Lung (tissue), 16 donors: ENCODE measurements around the gene ZNF525. TPM values are rescaled to one million over a fixed set of nuclear protein-coding genes. Genes with fewer than 3 reads are reported as not detected.

Experiments used
- ATAC-seq: fragments of 200-7000 bp; cut with Tn5 transposase; one replicate; pipeline ENCODE4 v1.9.1; 2020; ENCODE audit warnings: moderate number of reproducible peaks; ENCODE audit not compliant: insufficient read depth, low FRiP score
- DNase-seq, 3 donors: peaks; one replicate each; pipeline ENCODE4 v3.0.0-alpha.2; 2013 to 2017
- H3K27ac ChIP-seq, 2 donors: one replicate each; pipeline ENCODE4 v1.5.1; 2013; ENCODE audit warnings: mild to moderate bottlenecking in 2 of 2, moderate library complexity in 2 of 2, control low read depth in 1 of 2, inconsistent platforms in 1 of 2, low read depth in 1 of 2, low read length in 1 of 2
- H3K27me3 ChIP-seq, 3 donors: one replicate each; pipeline ENCODE4 v1.5.1; 2013; ENCODE audit warnings: low read length in 2 of 3; ENCODE audit not compliant: control insufficient read depth in 3 of 3, insufficient read depth in 3 of 3
- H3K36me3 ChIP-seq, 4 donors: one replicate each; pipeline ENCODE4 v1.5.1; 2013; ENCODE audit warnings: low read length in 4 of 4, mild to moderate bottlenecking in 1 of 4, moderate library complexity in 1 of 4; ENCODE audit not compliant: control insufficient read depth in 4 of 4, insufficient read depth in 4 of 4
- H3K4me1 ChIP-seq, 5 donors: one replicate each; pipeline ENCODE4 v1.5.1; 2013; ENCODE audit warnings: low read length in 5 of 5, mild to moderate bottlenecking in 2 of 5, moderate library complexity in 1 of 5; ENCODE audit not compliant: control insufficient read depth in 5 of 5, insufficient read depth in 5 of 5
- H3K4me3 ChIP-seq: one replicate; pipeline ENCODE4 v1.5.1; 2013; ENCODE audit warnings: mild to moderate bottlenecking, control low read depth, moderate library complexity
- H3K9ac ChIP-seq, 2 donors: one replicate each; pipeline ENCODE4 v1.5.1; 2013; ENCODE audit warnings: low read length in 2 of 2, control low read depth in 1 of 2; ENCODE audit not compliant: insufficient read depth in 1 of 2
- H3K9me3 ChIP-seq, 4 donors: one replicate each; pipeline ENCODE4 v1.5.1; 2013; ENCODE audit warnings: low read length in 3 of 4, mild to moderate bottlenecking in 1 of 4, moderate library complexity in 1 of 4; ENCODE audit not compliant: control insufficient read depth in 4 of 4, insufficient read depth in 3 of 4
- CTCF ChIP-seq: IDR thresholded peaks from 2 replicates; pipeline ENCODE4 v1.5.1; 2012; ENCODE audit warnings: mild to moderate bottlenecking; ENCODE audit errors: control extremely low read depth, extremely low read depth
- WGBS, 2 donors: extraction: QIAGEN DNeasy Blood & Tissue Kit; methylation state at CpG; one replicate each; pipeline ENCODE4 v1.1.7; 2013; 5-methylcytosine and 5-hydroxymethylcytosine counted together
- long read RNA-seq, 5 donors: transcript quantifications; one replicate each; lab custom pipeline, GENCODE V29; 2026
- polyA plus RNA-seq, 2 donors: library from polyadenylated mRNA; stranded (reverse); fragments of 200-250 nt; gene quantifications; one replicate each; pipeline ENCODE4 v1.2.1, GENCODE V29; 2013
- total RNA-seq, 2 donors: library from RNA; depleted of rRNA in 1 of 2; stranded (reverse); fragments of >200 nt in 1 of 2; gene quantifications; one replicate each; pipeline ENCODE4 v1.2.1, GENCODE V29; 2014 to 2021
- donor health status: control.
- donor health status: control.
- donor health status: Bipolar disorder and iron deficiency.
- donor health status: healthy.
- donor health status: DM: yes; HTN: yes; CAD: no.

Gene ZNF525
- 10 to 100 TPM in 1 of 2 donors, 1 to 10 TPM in 1; 7.1 to 19.7 TPM for total RNA-seq
- 1 to 10 TPM; 3.2 to 4.1 TPM for polyA plus RNA-seq
- long read RNA-seq, donor 1, partial matches to known transcripts = 0 of 1 reads
- long read RNA-seq, donor 1, other reads (novel, unspliced or antisense) = 0 of 1 reads
- long read RNA-seq, donor 2, partial matches to known transcripts = 5 of 7 reads
- long read RNA-seq, donor 2, other reads (novel, unspliced or antisense) = 0 of 7 reads
- long read RNA-seq, donor 3 = 0 reads
- long read RNA-seq, donor 4 = 0 reads
- long read RNA-seq, donor 5 = 0 reads

- no peak for TF ChIP-seq CTCF
- peak within 1 kb of the TSS; percentile 25 to 58 for H3K9ac ChIP-seq
- peaks cover 0 to 10% (median 0%) of the 10 kb centered on the region in 5 donors for H3K4me1 ChIP-seq
- ATAC-seq (peak; percentile 100), DNase-seq (peak; percentile 83 to 92 (median 88))
- no peaks in the 10 kb centered on the region for H3K36me3 ChIP-seq
- 1% methylated on average over 45 of the region's 45 CpGs for WGBS, 2 donors
- peak within 1 kb of the TSS; percentile 77 to 82 for H3K27ac ChIP-seq
- H3K27me3 ChIP-seq = no peaks in the 10 kb centered on the region
- H3K9me3 ChIP-seq = no peaks in the 10 kb centered on the region
- H3K4me3 ChIP-seq = peak within 1 kb of the TSS; percentile 66
Observed at GRCh38 chr19:53365134-53365898, at the start of gene ZNF525. Gene ZNF525, plus strand, starts transcription at chr19:53365705. Its CDS starts 6,577 bp downstream, at chr19:53372282.

- TF ChIP-seq CTCF = no peak
- Histone ChIP-seq H3K4me3 (peak overlapping the region; percentile 19), H3K9ac (no peak overlapping the region), H3K27me3 (peaks cover 0 to 2% (median 0%) of the 10 kb centered on the region in 3 donors), H3K9me3 (peaks cover 0 to 20% (median 8%) of the 10 kb centered on the region in 4 donors), H3K27ac (no peak overlapping the region), H3K4me1 (peaks cover 0 to under 1% (median 0%) of the 10 kb centered on the region in 5 donors), H3K36me3 (no peaks in the 10 kb centered on the region)
- DNase-seq (peak; percentile 46 to 68 (median 61)), ATAC-seq (no peak)
- 30% methylated on average over 24 of the region's 24 CpGs for WGBS, 2 donors
Observed at GRCh38 chr19:53328967-53329366, 36.5 kb upstream of the ZNF525 start.

- no peaks in the 10 kb centered on the region for H3K27me3 ChIP-seq
- no peak for TF ChIP-seq CTCF
- WGBS, 2 donors = 51 to 85% methylated on average over 14 of the region's 14 CpGs
- peaks cover 0 to 1% (median 0%) of the 10 kb centered on the region in 4 donors for H3K36me3 ChIP-seq
- no peak overlapping the region for H3K27ac ChIP-seq
- H3K4me1 ChIP-seq = peaks cover 0 to 8% (median 4%) of the 10 kb centered on the region in 5 donors
- no peak for ATAC-seq
- DNase-seq = peak; percentile 12 to 35 (median 27)
- peaks cover 0 to 12% (median 1%) of the 10 kb centered on the region in 4 donors for H3K9me3 ChIP-seq
- peak overlapping the region in 1 of 2 donors; percentile 54 for H3K9ac ChIP-seq
- H3K4me3 ChIP-seq = no peak overlapping the region
Observed at GRCh38 chr19:53332484-53332883, 33.0 kb upstream of the ZNF525 start.
